ENCODE measurements around the gene SLC22A17. TPM values are rescaled to one million over a fixed set of nuclear protein-coding genes. Genes with fewer than 3 reads are reported as not detected.

Gene SLC22A17
- total RNA-seq, 1 experiment from 2014 or later = 25.9 TPM

DNA sequence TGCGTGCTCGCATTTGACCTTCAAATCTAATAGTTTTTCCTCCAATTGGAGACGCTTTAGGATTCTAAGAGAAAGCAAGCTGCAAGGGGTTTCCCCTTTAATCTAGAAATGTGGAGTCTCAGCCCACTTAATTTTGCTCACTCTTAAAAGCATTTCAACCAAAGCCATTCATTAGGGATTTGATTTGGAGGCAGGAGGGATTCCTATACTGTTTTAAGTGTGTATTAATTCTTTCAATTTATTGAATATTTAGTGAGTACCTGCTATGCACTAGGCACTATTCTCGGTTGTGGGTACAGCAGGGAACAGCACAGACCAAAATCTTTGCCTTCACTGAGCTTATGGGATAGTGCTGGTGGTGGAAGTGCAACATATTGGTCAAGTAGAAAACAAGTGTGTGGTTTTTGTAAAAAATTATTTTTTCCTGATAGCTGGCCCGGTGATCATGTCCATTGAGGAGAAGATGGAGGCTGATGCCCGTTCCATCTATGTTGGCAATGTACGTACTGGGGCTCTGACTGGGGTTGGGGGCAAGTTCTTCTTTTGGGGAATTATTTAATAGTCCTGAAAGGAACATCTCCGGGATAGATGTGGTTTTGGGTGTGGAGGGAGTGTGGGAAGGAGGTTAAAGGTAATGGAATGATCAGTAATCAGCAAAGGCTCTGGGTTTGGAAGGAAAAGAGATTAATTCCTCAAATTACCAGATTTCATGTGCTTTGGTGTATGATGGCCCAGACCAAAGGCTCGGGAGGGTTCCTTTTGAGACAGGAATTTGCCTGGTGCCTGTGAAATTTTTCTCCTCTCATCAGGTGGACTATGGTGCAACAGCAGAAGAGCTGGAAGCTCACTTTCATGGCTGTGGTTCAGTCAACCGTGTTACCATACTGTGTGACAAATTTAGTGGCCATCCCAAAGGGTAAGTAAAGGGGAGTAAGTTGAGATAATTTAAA is 29.8 kb downstream of the SLC22A17 start:
- in situ Hi-C loops (cut with HindIII; ENCODE audit: low sequenced_read_pairs) = no loop called here
- DNase-seq (ENCODE audit: low spot score) = no peak

DNA sequence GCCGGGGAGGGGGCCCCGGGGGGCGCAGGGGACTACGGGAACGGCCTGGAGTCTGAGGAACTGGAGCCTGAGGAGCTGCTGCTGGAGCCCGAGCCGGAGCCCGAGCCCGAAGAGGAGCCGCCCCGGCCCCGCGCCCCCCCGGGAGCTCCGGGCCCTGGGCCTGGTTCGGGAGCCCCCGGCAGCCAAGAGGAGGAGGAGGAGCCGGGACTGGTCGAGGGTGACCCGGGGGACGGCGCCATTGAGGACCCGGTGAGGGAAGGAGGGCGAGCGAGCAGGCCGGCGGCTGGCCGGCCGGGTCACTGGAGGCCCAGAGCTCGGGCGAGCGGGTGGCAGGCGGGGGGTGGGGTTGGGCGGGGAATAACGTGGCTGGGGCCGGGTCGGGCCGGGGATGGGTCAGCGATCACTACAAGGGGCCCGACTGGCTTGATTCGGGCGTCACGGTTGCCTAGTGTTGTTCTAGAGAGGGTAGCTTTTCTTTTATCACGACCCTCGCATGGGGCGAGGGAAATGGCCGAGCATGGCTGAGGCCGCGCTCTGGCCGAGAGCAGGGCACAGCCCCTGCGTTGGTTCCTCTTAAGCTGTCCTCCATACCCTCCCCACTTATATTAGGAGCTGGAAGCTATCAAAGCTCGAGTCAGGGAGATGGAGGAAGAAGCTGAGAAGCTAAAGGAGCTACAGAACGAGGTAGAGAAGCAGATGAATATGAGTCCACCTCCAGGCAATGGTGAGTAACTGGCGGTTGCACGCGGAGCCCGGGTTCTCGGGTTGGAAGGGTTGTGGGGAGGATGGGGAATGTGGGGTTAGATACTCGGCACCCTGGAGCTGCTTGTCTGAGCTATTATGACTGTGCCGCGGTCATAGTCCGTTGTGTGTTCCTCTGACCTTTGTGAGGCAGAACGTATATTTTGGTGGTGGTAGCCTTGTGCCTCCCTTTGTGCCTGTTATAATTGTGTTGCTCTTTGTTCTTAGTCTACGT is 30.8 kb downstream of the SLC22A17 start:
- in situ Hi-C loops (cut with HindIII; ENCODE audit: low sequenced_read_pairs) = no loop called here
- peak; percentile 23 for DNase-seq (ENCODE audit: low spot score)

DNA sequence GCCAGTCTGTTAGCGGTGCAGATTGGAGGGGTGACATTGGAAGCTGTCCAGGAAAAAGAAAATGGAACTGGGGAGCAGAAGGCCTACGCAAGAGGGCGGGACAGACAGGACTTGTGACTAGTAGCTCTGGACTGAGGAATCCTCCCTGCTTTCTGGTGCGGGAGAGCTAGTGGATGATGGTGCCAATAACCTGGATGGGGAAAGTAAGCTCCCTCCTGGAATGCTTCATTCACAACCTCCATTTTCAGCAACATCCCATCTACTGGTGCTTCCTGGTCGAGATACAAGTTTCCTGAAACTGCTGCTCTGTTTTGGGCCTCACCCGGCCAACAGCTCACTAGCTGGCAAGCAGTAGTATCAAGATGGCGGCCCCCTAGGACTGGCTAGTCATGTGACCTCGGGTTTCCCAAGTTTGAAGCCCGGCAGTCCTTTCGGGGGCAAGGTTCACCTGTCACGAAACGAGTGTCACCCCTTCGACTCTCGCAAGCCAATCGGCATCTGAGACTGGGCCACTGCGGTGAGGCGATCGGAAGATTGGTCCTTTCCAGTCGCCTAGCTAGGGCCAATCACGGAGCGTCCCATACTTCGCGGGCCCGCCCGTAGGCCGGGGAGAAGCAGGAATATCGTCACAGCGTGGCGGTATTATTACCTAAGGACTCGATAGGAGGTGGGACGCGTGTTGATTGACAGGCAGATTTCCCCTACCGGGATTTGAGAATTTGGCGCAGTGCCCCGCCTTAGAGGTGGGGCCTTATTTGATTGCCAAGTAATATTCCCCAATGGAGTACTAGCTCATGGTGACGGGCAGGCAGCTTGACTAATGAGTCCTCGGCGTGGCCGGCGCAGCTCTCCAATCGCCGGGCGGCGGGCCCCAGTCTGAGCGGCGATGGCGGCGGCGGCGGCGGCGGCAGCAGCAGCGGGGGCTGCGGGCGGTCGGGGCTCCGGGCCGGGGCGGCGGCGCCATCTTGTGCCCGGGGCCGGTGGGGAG is 31.8 kb downstream of the SLC22A17 start, which contains the start of gene PABPN1:
Gene PABPN1 (plus strand): TSS at position 874 of the 988 bp plus-strand sequence. CDS start 13 bp downstream, at position 887.
- in situ Hi-C loops (cut with HindIII; ENCODE audit: low sequenced_read_pairs) = no loop called here

DNA sequence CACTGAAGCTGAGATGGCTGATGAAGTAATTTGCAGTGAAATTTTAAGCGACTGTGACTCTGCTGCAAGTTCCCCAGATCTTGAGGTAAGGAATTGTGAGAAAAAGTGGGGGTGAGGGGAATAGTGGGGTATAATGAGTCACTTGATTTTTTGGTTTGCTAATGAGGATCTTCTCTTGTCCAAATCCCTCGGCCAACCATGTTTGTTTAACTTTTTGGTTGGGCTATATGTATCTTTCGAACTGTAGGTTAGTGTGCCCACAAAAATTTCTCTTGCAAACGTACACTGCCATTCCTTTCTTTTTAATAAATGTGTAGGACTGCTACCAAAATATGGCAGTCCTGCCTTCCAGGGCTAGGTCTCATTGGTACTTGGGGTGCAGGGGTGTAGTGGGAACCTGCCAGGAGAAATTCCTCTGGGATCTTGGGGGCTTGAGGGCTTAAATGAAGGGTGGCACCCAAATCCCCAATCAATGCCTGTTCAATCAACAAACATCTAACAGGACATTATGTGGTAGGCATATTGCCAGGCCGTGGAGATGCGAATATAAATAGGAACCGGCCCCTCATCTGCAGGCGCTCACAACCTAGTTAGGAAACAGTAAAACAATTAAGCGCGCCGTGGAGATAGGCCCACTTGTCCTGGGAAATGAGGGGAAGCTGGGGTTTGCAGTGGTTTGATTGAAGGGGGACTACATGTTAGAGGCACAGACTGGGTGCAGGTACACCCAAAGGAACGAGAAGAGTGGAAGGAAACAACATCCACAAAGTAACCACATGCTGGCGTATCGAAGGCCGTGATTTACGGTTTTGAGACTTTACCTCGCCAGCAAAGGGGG is 32.7 kb downstream of the SLC22A17 start:
- in situ Hi-C loops (cut with HindIII; ENCODE audit: low sequenced_read_pairs) = no loop called here
- DNase-seq (ENCODE audit: low spot score) = no peak

More for the DNA sequence above, 31.8 kb downstream of the SLC22A17 start, which contains the start of gene PABPN1:
- DNase-seq (ENCODE audit: low spot score) = peak; percentile 100

DNA sequence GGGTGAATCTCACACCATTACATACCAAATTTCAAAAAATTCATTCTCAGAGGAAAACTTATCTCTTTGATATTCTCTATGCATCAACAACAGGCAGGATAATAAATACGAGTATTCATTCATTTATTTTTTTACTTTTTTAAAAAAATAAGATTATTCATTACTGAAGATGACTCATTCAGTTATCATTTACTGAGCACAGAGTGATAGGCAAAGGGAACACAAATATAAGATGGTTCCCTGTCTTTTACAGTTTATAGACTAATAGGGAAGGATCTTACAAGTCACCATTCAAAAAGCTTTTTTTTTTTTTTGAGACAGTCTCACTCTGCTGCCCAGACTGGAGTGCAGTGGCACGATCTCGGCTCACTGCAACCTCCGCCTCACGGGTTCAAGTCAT is 36.4 kb downstream of the SLC22A17 start:
- DNase-seq (ENCODE audit: low spot score) = no peak
- in situ Hi-C loops (cut with HindIII; ENCODE audit: low sequenced_read_pairs) = no loop called here

DNA sequence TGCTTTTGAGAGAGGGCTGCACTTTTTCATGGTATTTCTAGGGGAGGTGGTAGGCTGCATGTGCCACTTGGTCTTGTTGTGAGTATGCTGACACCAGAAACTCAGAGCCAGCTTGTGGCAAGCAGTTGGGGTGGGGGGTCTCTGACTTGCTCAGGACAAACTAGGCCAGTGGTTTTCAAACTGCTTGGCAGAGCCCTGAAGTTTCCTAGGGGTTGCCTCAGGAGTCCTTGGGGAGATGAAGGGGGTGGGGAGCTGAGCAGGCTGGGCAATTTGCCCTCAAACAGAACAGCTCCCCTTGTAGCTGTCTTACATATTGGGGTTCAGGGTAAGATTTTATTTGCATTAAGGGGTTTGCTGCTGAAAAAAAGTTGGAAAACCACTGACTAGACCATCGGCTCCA is 42.1 kb downstream of the SLC22A17 start:
- in situ Hi-C loops (cut with HindIII; ENCODE audit: low sequenced_read_pairs) = no loop called here
- no peak for DNase-seq (ENCODE audit: low spot score)

DNA sequence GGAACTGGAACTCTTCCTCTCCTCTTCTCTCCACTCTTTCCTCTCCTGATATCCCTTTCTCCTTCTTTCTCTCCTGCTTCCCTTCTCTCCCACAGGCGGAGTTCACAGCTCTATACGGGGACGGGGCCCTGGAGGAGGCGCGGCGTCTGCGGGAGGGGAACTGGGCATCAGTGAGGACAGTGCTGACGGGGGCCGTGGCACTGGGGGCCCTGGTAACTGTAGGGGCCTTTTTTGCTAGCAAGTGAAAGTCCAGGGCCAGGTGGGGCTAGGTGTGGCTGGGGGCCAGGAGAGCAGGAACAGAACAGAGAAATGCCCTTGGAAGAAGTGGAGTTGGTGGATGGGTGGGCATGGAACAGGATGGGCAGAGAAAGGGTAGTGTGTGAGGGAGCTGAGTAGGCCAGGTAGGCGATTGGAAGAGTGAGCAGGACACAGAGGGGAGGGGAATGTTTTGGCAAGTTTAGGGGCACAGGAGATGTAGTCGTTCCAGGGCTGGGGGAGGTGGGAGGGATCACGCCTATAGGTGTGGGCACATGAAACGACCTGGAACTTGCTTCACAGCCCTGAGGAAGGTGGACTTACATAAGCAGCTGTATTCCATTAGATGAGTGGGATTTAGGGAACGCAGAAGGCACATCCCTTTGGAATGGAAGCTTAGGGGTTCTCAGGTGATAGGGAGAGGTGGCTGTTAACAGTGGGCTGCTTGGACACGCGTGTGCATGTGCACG is 43.8 kb downstream of the SLC22A17 start:
- no peak for DNase-seq (ENCODE audit: low spot score)
- in situ Hi-C loops (cut with HindIII; ENCODE audit: low sequenced_read_pairs) = no loop called here

DNA sequence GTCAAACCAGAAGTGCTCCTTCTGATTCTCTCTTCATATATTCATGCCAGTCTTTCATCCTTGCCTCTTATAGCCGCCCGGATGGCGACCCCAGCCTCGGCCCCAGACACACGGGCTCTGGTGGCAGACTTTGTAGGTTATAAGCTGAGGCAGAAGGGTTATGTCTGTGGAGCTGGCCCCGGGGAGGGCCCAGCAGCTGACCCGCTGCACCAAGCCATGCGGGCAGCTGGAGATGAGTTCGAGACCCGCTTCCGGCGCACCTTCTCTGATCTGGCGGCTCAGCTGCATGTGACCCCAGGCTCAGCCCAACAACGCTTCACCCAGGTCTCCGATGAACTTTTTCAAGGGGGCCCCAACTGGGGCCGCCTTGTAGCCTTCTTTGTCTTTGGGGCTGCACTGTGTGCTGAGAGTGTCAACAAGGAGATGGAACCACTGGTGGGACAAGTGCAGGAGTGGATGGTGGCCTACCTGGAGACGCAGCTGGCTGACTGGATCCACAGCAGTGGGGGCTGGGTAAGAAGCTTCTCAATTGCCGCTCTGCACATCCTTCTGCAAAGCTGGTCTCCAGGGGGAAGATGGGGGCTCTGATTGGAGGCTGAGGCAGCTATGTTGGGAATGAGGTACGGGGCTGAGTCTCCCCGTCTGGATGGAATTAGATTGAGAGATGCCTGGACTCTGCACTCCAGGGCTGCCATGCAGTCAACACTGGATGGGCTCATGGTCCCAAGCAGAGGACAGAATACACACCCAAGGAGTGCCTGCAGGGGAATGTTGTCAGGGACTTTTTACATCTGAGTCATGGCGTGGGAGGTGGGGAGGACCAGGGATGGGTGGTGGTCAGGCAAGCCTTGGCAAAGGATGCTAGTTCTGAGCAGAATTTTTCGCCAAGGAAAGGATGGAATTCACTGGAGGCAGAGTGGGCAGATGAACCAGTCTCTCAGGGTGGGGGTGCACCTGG is 44.7 kb downstream of the SLC22A17 start:
- DNase-seq (ENCODE audit: low spot score) = no peak
- in situ Hi-C loops (cut with HindIII; ENCODE audit: low sequenced_read_pairs) = no loop called here

DNA sequence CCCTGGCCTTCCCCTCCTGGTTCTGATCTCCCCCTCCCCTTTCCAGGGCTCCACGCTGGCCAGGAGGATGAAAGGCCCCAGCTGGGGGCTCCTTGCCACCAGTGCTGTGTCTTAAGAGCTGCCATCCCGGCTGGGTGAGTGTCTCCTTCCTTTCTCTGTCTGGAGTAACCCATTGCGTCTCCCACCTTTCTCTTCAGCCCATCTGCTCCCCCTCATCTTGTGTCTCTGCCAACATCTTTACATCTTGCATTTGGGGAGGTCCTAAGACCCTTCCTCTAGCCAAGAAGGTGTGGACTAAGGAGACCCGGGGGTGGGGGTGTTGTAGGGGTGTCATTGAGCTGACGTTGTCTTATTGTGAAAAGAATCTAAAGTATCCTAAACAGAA is 45.5 kb downstream of the SLC22A17 start:
- in situ Hi-C loops (cut with HindIII; ENCODE audit: low sequenced_read_pairs) = no loop called here
- no peak for DNase-seq (ENCODE audit: low spot score)

DNA sequence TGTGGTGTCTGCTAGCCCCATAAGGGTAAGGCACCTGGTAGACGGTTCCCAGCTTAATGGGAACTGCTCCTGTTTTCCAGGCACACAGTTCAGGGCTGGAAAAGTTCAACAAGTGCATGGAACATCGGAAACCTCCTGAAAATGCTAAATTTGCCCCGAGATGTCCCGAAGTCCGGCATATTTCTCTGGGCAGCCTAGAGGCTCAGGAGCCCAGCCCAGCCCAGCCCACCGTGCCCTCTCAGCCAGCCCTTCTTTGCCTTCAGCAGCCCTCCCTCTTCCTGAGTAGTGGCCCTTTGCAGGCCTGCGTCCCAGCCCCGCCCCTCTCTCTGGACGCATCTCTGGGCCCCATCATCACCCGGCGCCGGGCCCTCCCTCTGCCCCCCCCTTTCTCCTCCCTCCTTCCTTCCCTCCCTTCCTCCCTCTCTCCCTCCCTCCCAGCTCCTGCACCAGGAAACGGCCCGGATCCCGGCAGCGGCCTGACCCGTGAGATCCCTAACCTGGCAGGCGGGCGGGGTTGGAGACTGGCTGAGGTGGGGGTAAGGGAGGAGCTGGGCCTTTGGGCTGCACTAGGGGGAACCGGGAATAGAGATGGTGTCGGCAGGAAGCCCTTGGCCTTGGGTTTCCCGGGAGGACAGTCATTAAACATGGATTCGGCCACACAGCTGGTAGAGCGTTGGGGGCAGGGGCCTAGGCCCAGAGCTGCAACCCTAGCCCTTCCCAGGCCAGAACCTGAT is 46.1 kb downstream of the SLC22A17 start, which contains the start of gene BCL2L2:
Gene BCL2L2 (plus strand): TSS at position 422 of the 734 bp plus-strand sequence. CDS start 935 bp downstream, outside the sequence.
- DNase-seq (ENCODE audit: low spot score) = peak; percentile 94
- in situ Hi-C loops (cut with HindIII; ENCODE audit: low sequenced_read_pairs) = no loop called here

DNA sequence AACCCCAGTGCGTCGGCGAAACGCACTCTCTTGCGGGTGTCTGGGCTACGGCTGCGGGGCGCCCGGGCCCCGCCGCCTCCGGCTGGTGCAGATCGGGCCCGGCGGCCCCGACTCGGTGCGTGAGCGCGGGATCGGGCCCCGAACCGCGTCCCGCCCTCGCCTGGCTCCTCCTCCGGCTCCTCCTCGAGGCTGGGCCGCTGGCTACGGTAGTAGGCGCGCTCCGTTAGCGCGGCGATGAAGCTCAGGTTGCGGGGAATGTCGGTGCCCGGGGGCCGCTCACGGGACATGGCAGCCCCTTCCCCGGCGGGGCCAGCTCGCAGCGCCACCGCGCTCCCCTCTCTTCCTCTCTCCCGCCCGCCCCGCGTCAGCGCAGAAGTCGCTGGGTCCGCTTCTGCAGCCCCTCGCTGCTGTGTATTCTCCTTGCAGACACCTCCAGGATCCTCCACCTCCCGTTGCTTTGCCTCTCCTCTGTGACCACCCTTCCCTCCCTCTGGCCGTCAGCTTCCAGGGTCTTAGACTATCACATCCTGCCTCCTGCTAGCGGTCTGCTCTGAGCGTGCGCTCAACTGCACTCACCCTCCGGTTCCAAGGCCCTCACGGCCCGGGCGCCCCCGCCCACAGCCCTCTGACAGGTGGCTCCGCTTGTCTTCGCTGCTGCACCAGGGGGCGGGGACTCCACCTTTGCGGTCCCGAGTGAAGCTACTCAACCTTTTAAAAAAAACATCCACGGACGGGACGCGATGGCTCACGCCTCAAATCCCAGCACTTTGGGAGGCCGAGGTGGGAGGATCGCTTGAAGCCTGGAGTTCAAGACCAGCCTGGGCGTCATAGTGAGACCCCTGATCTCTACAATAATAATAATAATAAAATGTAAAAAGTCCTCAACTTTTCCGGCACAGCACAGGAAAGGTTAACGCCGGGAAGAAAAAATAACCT is 50.1 kb downstream of the SLC22A17 start, which contains the start of gene PPP1R3E:
Gene PPP1R3E (minus strand): TSS at position 570 of the 936 bp plus-strand sequence. CDS start 283 bp downstream, at position 287.
- peak; percentile 80 for DNase-seq (ENCODE audit: low spot score)
- in situ Hi-C loops (cut with HindIII; ENCODE audit: low sequenced_read_pairs) = no loop called here

DNA sequence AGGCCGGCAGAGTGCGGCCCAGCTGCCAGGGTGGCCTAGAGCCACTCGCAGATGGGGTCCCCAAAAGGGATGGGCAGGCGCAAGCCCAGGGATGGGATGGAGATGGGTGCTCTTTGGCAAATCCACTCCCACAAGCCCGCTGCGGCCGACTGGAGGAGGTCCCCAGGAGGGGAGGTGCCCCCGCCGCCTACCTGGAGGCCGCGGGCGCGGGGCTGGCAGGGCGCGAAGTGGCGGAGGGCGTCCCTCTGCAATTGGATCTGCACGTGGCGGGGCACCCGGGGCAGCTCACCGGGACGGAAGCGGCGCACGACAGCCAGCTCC is 50.8 kb downstream of the SLC22A17 start:
- in situ Hi-C loops (cut with HindIII; ENCODE audit: low sequenced_read_pairs) = no loop called here
- DNase-seq (ENCODE audit: low spot score) = no peak

DNA sequence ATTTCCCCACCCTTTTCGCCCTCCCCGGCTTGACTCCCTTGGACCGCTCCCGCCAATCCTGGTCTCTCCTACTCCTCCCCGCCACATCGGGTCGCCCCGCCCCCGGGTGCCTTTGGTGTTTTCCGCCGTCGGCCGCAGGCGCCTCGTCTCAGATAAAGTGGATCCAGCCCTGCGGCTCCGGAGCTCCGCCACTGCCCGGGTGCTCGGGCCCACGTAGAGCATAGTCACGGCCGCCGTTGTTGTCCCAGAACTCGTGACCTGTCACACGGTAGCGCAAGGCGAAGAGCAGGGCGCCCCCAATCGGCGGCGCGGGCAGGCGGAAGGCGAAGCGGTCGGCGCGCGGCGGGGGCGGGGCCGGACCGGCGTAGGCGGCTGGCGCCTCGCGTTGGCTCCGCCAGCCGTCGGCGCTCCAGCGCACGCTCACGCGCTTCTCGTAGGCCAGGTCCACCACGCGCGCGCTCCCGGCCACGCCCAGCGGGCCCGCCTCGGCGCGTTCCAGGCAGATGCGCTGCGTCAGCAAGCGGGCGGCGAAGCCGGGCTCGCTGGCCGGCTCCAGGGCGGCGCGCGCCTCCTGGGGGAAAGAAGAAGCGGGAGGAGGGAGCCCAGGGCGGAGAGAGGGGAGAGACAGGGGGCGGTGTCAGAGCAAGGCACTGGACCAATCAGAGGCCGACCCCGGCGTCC is 51.3 kb downstream of the SLC22A17 start:
- in situ Hi-C loops (cut with HindIII; ENCODE audit: low sequenced_read_pairs) = no loop called here
- DNase-seq (ENCODE audit: low spot score) = peak; percentile 97

Data from G401 (cell line).